Bone marrow (tissue), 2 donors: ENCODE results near the gene SLC6A11.

Experiments used
- DNase-seq, 2 donors: peaks; one replicate each; lab custom pipeline; 2025; lab: John Stamatoyannopoulos, UW

Gene SLC6A11

GRCh38 chr3:10930666-10931040 is 114.6 kb downstream of the SLC6A11 start:
- DNase-seq = no peak

- no peak for DNase-seq
These were observed 116.6 kb downstream of the SLC6A11 start for GRCh38 chr3:10932596-10932995.

DNA sequence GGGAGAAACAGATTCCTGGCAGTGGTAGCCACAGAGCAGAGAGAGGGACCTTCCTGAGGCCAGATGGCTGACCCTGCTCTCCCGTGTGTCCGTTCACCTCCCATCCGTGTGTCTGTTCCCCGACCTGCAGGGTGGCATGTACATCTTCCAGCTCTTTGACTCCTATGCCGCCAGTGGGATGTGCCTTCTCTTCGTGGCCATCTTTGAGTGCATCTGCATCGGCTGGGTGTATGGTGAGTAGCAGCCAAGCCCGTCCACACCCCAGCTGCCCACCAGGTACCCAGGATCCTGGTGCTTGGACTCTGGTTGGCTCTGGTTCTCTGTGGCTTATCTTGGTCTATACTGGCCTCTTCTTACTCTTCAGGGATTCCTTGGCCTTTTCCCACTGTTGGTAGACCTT is 117.0 kb downstream of the SLC6A11 start:
- no peak for DNase-seq

- no peak for DNase-seq
These were observed 117.4 kb downstream of the SLC6A11 start for GRCh38 chr3:10933470-10933804.

GRCh38 chr3:10933805-10934481 is 117.9 kb downstream of the SLC6A11 start:
- DNase-seq = no peak

DNA sequence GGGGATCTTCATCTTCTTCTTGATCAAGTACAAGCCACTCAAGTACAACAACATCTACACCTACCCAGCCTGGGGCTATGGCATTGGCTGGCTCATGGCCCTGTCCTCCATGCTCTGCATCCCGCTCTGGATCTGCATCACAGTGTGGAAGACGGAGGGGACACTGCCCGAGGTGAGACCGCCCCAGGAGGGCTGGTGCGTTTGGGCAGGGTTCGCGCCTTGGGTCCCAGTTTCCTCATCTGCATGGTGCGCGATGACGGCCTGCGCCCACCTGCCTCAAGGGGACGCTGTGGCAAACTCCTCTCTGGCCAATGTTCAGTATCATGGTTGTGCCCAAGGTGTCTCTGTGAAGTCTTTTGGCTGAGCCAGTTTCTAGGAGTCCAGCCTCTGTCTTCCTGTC is 119.0 kb downstream of the SLC6A11 start:
- no peak for DNase-seq

DNA sequence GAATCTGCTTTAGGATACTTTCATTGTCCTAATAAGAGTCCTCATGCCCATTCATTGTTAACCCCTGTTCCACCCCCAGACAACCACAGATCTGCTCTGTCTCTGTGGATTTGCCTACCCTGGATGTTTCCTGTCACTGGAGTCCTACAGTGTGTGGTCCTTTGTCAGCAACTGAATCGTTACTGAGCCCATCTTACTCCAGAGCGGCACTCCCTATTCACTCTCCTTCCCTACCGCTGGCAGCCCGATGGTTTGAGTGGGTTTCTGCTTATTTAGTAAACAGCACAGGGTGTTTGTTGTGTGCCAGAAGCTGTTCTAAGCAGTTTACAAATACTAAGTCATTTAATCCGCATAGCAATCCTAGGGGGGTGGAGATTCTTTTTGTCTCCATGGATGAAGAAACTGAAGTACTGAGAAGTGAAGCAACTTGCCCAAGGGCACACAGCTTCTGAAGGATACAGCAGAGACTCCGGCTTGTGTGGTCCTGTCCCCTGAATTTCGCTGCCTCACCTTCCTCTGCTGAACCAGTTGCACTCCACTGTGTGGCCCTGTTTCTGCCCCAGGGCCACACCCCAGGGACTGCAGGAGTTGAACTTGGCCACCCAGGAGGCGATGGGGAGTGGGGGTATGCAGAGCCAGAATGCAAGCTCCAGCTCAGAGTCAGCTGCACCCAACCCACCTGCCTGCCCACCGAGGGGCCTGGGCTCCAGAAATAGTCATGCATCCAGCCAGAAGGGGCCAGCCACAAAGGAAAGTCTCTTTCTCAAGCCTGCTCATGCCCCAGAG is 120.0 kb downstream of the SLC6A11 start:
- no peak for DNase-seq

DNA sequence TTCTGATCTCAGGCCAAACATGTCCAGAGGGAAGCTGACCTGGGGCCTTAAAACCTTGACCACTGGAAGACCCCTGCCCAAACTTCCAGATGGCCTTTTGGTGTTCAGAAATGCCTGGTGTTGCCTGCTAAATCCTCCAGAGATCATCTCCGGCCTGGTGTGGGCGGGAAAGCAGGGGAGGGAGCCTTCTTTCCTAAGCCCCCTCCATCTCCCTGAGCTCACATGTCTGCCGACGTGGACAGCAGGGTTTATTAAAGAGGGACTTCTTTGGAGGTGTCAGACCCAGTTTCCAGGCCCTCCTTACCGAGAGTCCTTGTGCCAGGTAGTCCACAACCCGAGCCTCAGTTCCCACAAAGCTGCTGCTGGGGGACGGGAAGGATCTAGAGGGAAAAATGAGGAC is 120.7 kb downstream of the SLC6A11 start:
- no peak for DNase-seq

- DNase-seq = no peak
These were observed 121.3 kb downstream of the SLC6A11 start for GRCh38 chr3:10937141-10937825.

DNA sequence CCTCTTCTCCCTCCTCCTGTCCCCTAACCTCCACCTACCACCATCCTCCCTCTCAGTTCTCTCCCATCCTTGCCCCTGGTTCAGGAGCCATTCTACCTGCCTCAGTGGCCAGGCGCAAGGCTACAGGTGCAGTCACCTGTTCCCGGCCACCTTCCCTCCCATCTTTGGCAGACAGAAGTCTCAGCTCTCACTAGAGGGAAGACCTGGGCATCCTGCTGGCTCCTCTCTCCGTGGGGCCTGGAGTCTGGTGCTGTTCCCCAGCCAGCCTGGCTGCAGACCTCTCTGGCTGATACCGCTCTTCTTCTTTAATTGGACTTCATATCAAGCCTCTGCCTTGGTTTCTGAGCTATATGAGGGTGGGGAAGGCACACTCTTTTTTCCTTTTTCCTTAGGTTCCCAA is 123.5 kb downstream of the SLC6A11 start:
- no peak for DNase-seq

- DNase-seq = no peak
These were observed 124.1 kb downstream of the SLC6A11 start for GRCh38 chr3:10940106-10940505.

DNA sequence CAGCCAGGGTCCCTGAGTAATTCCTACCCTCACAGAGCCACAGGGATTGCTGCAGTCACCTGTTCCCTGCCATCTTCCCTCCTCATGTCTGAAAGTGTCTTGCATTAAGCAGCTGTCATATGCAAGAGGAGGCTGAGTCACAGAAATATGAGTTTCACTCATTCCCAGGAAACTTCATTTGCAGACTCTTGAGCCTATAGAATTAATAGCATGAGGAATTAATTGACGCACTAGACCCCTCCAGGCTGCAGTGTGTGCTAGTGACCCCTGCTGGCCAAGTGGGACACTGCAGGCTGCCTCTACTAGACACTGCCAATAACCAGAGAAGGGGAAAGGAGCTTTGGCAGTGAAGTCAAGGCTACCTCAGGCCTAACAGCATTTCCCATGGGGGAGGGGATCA is 125.9 kb downstream of the SLC6A11 start:
- DNase-seq = no peak

GRCh38 chr3:10942690-10943205 is 126.7 kb downstream of the SLC6A11 start:
- no peak for DNase-seq

DNA sequence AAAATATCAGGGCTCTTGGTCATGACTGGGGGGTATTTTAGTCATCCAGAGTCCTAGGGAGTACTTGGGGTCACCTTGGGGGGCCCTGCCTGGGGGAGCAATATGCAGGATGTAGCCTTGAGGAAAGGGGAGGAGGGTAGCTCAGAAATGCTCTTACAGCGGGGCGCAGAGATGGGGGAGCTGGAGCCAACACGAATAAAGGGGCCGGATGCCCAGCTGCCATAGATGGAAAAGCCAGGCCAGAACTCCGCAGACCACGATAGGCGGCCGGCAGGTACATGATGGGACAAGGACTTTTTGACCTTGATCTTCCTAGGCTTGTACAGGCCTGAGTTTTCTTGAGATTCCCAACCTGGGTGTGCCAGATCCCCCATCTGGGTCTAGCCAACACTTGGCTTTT is 128.8 kb downstream of the SLC6A11 start:
- no peak for DNase-seq

DNA sequence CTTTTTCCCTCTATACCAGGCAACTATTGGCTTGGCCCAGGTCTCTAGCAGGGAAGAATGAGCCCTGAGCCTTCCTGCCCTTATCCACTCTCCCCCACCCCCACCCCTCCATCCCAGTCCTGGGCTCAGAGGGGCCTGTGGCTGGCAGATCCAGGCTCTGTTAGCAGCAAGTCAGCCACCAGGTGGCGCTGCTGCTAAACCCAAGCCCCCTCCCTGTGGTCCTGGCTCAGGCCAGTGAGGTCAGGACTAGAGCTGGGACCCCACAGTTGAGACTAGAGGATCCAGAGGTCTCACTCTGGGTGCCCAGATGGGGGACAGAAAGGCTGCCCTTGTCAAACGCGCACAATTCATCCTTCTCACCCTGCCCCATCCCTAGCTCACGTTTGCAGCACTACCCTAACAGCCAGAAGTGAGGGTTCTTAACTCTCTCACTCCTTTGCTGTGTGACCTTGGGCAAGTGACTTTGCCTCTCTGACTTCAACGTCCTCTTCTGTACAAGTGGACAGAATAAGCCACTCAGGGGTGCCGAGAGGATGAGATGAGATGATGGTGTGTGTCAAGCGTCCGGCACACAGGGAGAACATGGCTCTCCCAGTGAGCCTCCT is 129.8 kb downstream of the SLC6A11 start:
- DNase-seq = peak; percentile 4 to 53

DNA sequence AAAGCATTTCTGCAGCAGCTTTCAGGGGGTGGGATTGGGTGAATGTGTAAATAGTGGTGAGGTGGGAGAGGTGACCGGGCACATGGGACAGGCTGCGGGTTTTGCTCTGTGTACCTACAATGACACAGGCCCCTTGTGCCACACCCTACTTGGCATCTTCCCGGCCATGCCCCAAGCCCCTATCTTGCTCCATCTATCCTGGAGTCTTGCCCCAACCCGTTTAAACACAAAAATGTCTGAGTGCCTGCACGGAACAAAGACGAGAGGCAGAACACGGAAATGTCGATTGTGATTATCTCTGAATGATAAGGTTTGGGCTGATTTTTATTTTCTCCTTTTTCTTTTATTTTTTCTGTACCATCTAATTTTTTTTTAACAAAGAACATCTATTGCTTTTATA is 130.5 kb downstream of the SLC6A11 start:
- DNase-seq = no peak

DNA sequence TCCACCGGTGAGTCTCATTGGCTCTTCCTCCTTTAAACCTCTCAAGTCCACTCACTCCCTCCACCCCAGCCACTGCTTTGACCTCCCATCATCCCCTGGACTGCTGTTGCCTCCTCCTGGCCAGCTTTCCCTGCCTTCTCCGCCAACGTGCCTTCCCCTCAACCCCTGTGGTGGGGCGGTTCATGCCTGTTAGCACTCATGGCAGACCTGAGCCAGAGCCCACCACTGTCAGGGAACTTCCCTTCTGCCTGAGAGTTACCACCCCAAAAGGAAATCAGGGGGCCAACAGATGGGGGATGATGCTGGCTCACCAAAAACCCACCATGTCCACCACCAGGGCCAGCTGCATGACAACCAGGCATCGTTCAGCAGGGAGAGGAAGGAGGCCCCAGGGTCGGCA is 132.3 kb downstream of the SLC6A11 start:
- DNase-seq = no peak

DNA sequence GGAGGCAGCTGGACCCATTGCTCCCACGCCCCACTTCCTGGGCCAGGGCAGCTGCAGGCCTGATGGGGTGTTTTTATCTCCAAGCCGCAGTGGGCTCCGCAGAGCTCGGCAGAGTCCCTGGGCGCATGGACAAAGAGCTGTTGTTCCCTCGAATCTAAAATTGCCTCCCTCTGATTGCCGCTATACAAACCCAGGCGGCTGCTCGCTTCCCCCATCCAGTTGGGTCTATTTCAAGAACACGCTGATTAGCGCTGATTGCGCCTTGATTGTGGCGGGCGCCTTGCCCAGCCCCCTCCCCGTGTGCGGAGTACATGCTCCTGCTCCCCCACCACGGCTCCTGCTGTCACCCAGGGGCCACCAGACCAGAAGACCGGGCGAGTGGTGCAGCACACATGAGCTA is 133.2 kb downstream of the SLC6A11 start:
- no peak for DNase-seq

GRCh38 chr3:10950476-10951294 is 134.7 kb downstream of the SLC6A11 start:
- no peak for DNase-seq

DNA sequence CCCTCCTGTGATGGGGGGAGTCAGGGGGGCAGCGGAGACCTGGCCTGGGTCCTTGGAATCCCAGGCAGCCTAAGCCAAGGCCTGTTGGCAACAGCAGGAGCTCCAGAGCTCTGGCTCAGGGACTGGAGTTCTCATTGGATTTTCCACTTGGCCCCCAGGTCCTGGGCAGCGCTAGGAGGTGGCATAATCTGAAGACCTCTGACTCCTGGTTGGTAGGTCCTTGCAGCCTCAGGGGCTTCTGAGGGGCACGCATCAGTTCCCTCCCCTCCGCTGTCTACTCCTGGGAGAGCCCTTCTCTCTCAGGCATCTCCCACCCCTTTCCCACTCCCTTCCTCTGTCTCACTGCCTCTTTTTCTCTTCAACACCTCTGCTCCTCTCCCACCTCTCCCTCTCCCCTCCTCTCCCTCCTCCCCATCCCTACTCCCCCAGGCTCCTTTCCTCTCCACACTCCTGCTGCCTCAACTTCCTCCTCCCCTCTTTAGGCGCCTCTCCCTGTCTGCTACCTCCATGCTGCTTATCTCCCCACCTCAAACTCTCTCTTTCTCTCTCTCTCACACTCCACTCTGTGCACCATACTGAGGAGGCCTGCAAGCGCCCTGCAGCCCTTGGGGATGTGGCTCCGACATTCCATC is 135.4 kb downstream of the SLC6A11 start:
- DNase-seq = no peak

DNA sequence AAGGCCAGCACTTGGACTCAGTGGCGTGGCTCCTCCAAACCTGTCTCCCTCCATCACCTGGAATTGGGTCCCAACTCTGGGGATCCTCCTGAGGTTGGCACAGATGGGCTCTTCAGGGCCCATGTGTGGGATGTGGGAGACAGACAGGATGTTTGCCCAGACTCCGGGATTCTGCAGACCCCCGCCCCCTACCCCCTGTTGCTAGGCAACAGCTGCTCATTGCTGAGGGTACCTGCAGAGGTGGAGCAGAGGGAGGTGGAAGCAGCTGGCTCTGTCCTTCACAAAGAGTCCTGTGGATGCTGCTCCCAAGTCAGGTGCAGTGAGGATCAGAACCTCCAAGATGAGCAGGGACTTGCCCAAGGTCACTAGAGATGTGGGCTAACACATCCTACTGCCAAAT is 136.5 kb downstream of the SLC6A11 start:
- DNase-seq = no peak
